Transverse colon (tissue), 4 donors: ENCODE data around the gene MS4A18. TPM values are rescaled to one million over a fixed set of nuclear protein-coding genes. Genes with fewer than 3 reads are reported as not detected.

Experiments used
- DNase-seq: peaks from one replicate; pipeline ENCODE4 v3.0.0-alpha.2; 2019
- H3K27ac ChIP-seq, 4 donors: fragments of 200-600 bp; sonication (generic); 2 replicates each; pipeline ENCODE4 v1.5.1; 2016 to 2018; ENCODE audit warnings: inconsistent platforms in 4 of 4
- H3K27me3 ChIP-seq: fragments of 200-600 bp; sonication (generic); 2 replicates; pipeline ENCODE4 v1.5.1; 2017; ENCODE audit warnings: inconsistent platforms
- H3K36me3 ChIP-seq, 4 donors: fragments of 200-600 bp; sonication (generic); 2 replicates each; pipeline ENCODE4 v1.5.1; 2017 to 2019; ENCODE audit warnings: inconsistent platforms in 4 of 4
- H3K4me1 ChIP-seq, 4 donors: fragments of 200-600 bp; sonication (generic); 2 replicates each; pipeline ENCODE4 v1.5.1; 2017 to 2020; ENCODE audit warnings: inconsistent platforms in 4 of 4
- H3K4me3 ChIP-seq, 4 donors: fragments of 200-600 bp; sonication (generic); 1 replicate in 1 of 4; 2 replicates in 3 of 4; pipeline versions ENCODE4 v1.5.1 to v1.6.1; 2017 to 2019; ENCODE audit warnings: inconsistent platforms in 4 of 4
- H3K9me3 ChIP-seq, 2 donors: fragments of 200-600 bp; sonication (generic); 2 replicates each; pipeline ENCODE4 v1.5.1; 2017 to 2019; ENCODE audit warnings: inconsistent platforms in 2 of 2
- CTCF ChIP-seq, 5 experiments: fragments of 200-600 bp in 3 of 5; fragments of 450-650 bp in 2 of 5; sonication (generic) in 3 of 5; IDR thresholded peaks; 1 replicate in 2 of 5; 2 replicates in 3 of 5; pipeline ENCODE4 v1.5.1; 2016 to 2017; ENCODE audit warnings: antibody characterized with exemption in 5 of 5, inconsistent platforms in 3 of 5, mild to moderate bottlenecking in 2 of 5, moderate library complexity in 1 of 5
- EP300 ChIP-seq: sonication (generic); formaldehyde crosslinking; IDR thresholded peaks from one replicate; pipeline ENCODE4 v1.6.1; 2017; ENCODE audit warnings: antibody characterized with exemption, low read depth
- POLR2A ChIP-seq: fragments of 450-650 bp; IDR thresholded peaks from one replicate; pipeline ENCODE4 v1.6.1; 2016; ENCODE audit warnings: antibody characterized with exemption, mild to moderate bottlenecking, moderate library complexity
- POLR2AphosphoS5 ChIP-seq, 3 donors: sonication (generic); formaldehyde crosslinking; IDR thresholded peaks; one replicate each; pipeline ENCODE4 v1.6.1; 2016; ENCODE audit warnings: antibody characterized with exemption in 3 of 3
- WGBS, 2 donors: methylation state at CpG; one replicate each; pipeline ENCODE4 v1.1.5; 2018; ENCODE audit warnings: low coverage in 1 of 2; 5-methylcytosine and 5-hydroxymethylcytosine counted together
- in situ Hi-C, 4 donors: fragments of 200-750 bp; cut with MboI; loops; one replicate each; pipeline versions ENCODE4 v1.15.0 to v1.15.1; 2017; ENCODE audit warnings: low sequenced_read_pairs in 3 of 4, low pct_ligation_motif_present in 1 of 4, low pct_unique_long_range_greater_than_20kb in 1 of 4
- intact Hi-C: fragments of 100-400 bp; cut with DNase I; formaldehyde crosslinking; loops from one replicate; pipeline ENCODE4 v1.15.1; 2023; ENCODE audit warnings: low total_unique reads
- total RNA-seq, 4 donors: library from RNA; depleted of rRNA; stranded (reverse); fragments of >200 nt; gene quantifications; one replicate each; pipeline ENCODE4 v1.1.0, GENCODE V29; 2016

Gene MS4A18
- total RNA-seq, 4 donors from 2014 or later, result not detected

GRCh38 chr11:60774726-60775125 is 50.2 kb downstream of the MS4A18 start:
- H3K9me3 ChIP-seq, result no peaks in the 10 kb centered on the region
- WGBS, 2 donors, result 69 to 71% methylated on average over 11 to 13 of the region's 13 CpGs
- H3K36me3 ChIP-seq, result no peaks in the 10 kb centered on the region
- H3K4me1 ChIP-seq, result peaks cover 0 to 7% (median 0%) of the 10 kb centered on the region in 4 donors
- DNase-seq, result no peak
- in situ Hi-C loops (no loop called here), intact Hi-C loops (no loop called here)
- no peak for TF ChIP-seq POLR2AphosphoS5 (IDR thresholded peaks at IDR 0.05)
- no peak for TF ChIP-seq POLR2A
- TF ChIP-seq CTCF (IDR thresholded peaks at IDR 0.05), result no peak
- no peak for TF ChIP-seq EP300
- H3K4me3 ChIP-seq, result no peak overlapping the region
- no peaks in the 10 kb centered on the region for H3K27me3 ChIP-seq
- no peak overlapping the region for H3K27ac ChIP-seq

GRCh38 chr11:60775420-60775961 is 51.0 kb downstream of the MS4A18 start:
- TF ChIP-seq CTCF (IDR thresholded peaks at IDR 0.05) (peak; percentile 90 to 93 (median 92)), EP300 (no peak)
- intact Hi-C loops, result no loop called here
- in situ Hi-C loops, result no loop called here
- peaks cover 0 to 7% (median 0%) of the 10 kb centered on the region in 4 donors for H3K4me1 ChIP-seq
- H3K9me3 ChIP-seq, result no peaks in the 10 kb centered on the region
- peak; percentile 91 for DNase-seq
- no peaks in the 10 kb centered on the region for H3K36me3 ChIP-seq
- no peak overlapping the region for H3K4me3 ChIP-seq
- H3K27ac ChIP-seq, result no peak overlapping the region
- WGBS, 2 donors, result 0 to 15% methylated on average over 6 to 15 of the region's 15 CpGs
- H3K27me3 ChIP-seq, result no peaks in the 10 kb centered on the region

- intact Hi-C loops, result no loop called here
- WGBS, 2 donors, result 80% methylated on average over 4 of the region's 4 CpGs; no CpG with 5 or more reads in 1 of the 2 donors
These were observed 51.6 kb downstream of the MS4A18 start for GRCh38 chr11:60776167-60776566.

GRCh38 chr11:60777106-60777505 is 52.6 kb downstream of the MS4A18 start:
- Histone ChIP-seq H3K4me1 (peaks cover 0 to 7% (median 0%) of the 10 kb centered on the region in 4 donors), H3K36me3 (no peaks in the 10 kb centered on the region), H3K9me3 (no peaks in the 10 kb centered on the region), H3K27me3 (no peaks in the 10 kb centered on the region), H3K27ac (no peak overlapping the region), H3K4me3 (no peak overlapping the region)
- intact Hi-C loops (no loop called here), in situ Hi-C loops (no loop called here)
- DNase-seq, result no peak
- WGBS, 2 donors, result 64% methylated on average over 4 of the region's 4 CpGs; no CpG with 5 or more reads in 1 of the 2 donors
- TF ChIP-seq EP300 (no peak), CTCF (IDR thresholded peaks at IDR 0.05) (no peak), POLR2AphosphoS5 (IDR thresholded peaks at IDR 0.05) (no peak), POLR2A (no peak)

More at GRCh38 chr11:60776167-60776566, 51.6 kb downstream of the MS4A18 start:
- no peaks in the 10 kb centered on the region for H3K27me3 ChIP-seq
- peaks cover 0 to 7% (median 0%) of the 10 kb centered on the region in 4 donors for H3K4me1 ChIP-seq
- no peaks in the 10 kb centered on the region for H3K36me3 ChIP-seq
- H3K9me3 ChIP-seq, result no peaks in the 10 kb centered on the region
- no peak for DNase-seq
- H3K4me3 ChIP-seq, result no peak overlapping the region
- H3K27ac ChIP-seq, result no peak overlapping the region
- in situ Hi-C loops, result no loop called here
- TF ChIP-seq POLR2AphosphoS5 (IDR thresholded peaks at IDR 0.05) (no peak), POLR2A (no peak), EP300 (no peak), CTCF (IDR thresholded peaks at IDR 0.05) (no peak)
